ENCODE data around the gene NUDT15.
A peak's percentile ranks its signal among the peaks of the same experiment; 100 is the strongest.

Gene NUDT15

GRCh38 chr13:48074006-48074405 lies 36.5 kb downstream of the NUDT15 start:
- no peak for DNase-seq (ENCODE audit: low read depth)
- TF ChIP-seq CTCF (conservative IDR thresholded peaks at IDR 0.05; ENCODE audit: low read depth, low read length) = no peak
- H3K4me3 ChIP-seq (ENCODE audit: low read depth, low read length) = no peak overlapping the region

- peak; percentile 37 for DNase-seq (ENCODE audit: low read depth)
- TF ChIP-seq CTCF (conservative IDR thresholded peaks at IDR 0.05; ENCODE audit: low read depth, low read length) = peak; percentile 48
These were observed 40.7 kb downstream of the NUDT15 start for GRCh38 chr13:48078251-48078656.

GRCh38 chr13:48081739-48082138 lies 44.2 kb downstream of the NUDT15 start:
- TF ChIP-seq CTCF (conservative IDR thresholded peaks at IDR 0.05; ENCODE audit: low read depth, low read length) = no peak
- no peak overlapping the region for H3K4me3 ChIP-seq (ENCODE audit: low read depth, low read length)
- no peak for DNase-seq (ENCODE audit: low read depth)

More at GRCh38 chr13:48078251-48078656, 40.7 kb downstream of the NUDT15 start:
- no peak overlapping the region for H3K4me3 ChIP-seq (ENCODE audit: low read depth, low read length)

- no peak overlapping the region for H3K4me3 ChIP-seq (ENCODE audit: low read depth, low read length)
- no peak for TF ChIP-seq CTCF (conservative IDR thresholded peaks at IDR 0.05; ENCODE audit: low read depth, low read length)
- no peak for DNase-seq (ENCODE audit: low read depth)
These were observed 48.7 kb downstream of the NUDT15 start for GRCh38 chr13:48086272-48086671.

- no peak for TF ChIP-seq CTCF (conservative IDR thresholded peaks at IDR 0.05; ENCODE audit: low read depth, low read length)
- DNase-seq (ENCODE audit: low read depth) = no peak
- peak overlapping the region; percentile 91 for H3K4me3 ChIP-seq (ENCODE audit: low read depth, low read length)
These were observed 56.1 kb downstream of the NUDT15 start for GRCh38 chr13:48093588-48093987.

GRCh38 chr13:48094404-48094780 lies 56.9 kb downstream of the NUDT15 start:
- no peak for TF ChIP-seq CTCF (conservative IDR thresholded peaks at IDR 0.05; ENCODE audit: low read depth, low read length)
- DNase-seq (ENCODE audit: low read depth) = peak; percentile 24
- H3K4me3 ChIP-seq (ENCODE audit: low read depth, low read length) = peak overlapping the region; percentile 91

GRCh38 chr13:48094781-48095502 lies 57.4 kb downstream of the NUDT15 start, which contains the start of gene MED4:
Gene MED4, minus strand, starts transcription at chr13:48095104. Its CDS starts 26 bp downstream, at chr13:48095078.
- peak; percentile 100 for TF ChIP-seq CTCF (conservative IDR thresholded peaks at IDR 0.05; ENCODE audit: low read depth, low read length)
- DNase-seq (ENCODE audit: low read depth) = peak; percentile 95
- peak within 1 kb of the TSS; percentile 91 for H3K4me3 ChIP-seq (ENCODE audit: low read depth, low read length)

Data from choroid plexus epithelial cell (primary cell).